DOHH2 (cell line): ENCODE data around the gene CDC123.

Source experiments
- H3F3A ChIP-seq: fragments of 200-600 bp; sonication (generic), shearing (Covaris generic); 2 replicates; pipeline ENCODE4 v1.6.0; 2016; ENCODE audit warnings: antibody characterized with exemption, mild to moderate bottlenecking; ENCODE audit not compliant: control insufficient read depth, insufficient read depth
- H3K27ac ChIP-seq: fragments of 200-600 bp; sonication (generic); 2 replicates; pipeline ENCODE4 v1.5.1; 2014; ENCODE audit warnings: low read depth, mild to moderate bottlenecking, low read length, moderate library complexity
- H3K27me3 ChIP-seq: fragments of 200-600 bp; sonication (generic); 2 replicates; pipeline ENCODE4 v1.6.1; 2014; ENCODE audit warnings: mild to moderate bottlenecking, low read length, mixed read lengths; ENCODE audit not compliant: control insufficient read depth
- H3K36me3 ChIP-seq: fragments of 200-600 bp; sonication (generic); 2 replicates; pipeline ENCODE4 v1.6.1; 2014; ENCODE audit warnings: mild to moderate bottlenecking, low read length, moderate library complexity, mixed read lengths; ENCODE audit not compliant: control insufficient read depth
- H3K4me1 ChIP-seq: fragments of 200-600 bp; sonication (generic); 2 replicates; pipeline ENCODE4 v1.6.1; 2014; ENCODE audit warnings: mild to moderate bottlenecking, low read length, mixed read lengths; ENCODE audit not compliant: control insufficient read depth
- H3K4me2 ChIP-seq: fragments of 200-600 bp; sonication (generic); 2 replicates; pipeline ENCODE4 v1.6.0; 2014; ENCODE audit warnings: mild to moderate bottlenecking, low read length, moderate library complexity
- H3K4me3 ChIP-seq: fragments of 200-600 bp; sonication (generic); 2 replicates; pipeline ENCODE4 v1.5.1; 2014; ENCODE audit warnings: mild to moderate bottlenecking, low read length, mixed read lengths
- H3K79me2 ChIP-seq: fragments of 200-600 bp; sonication (generic); 2 replicates; pipeline ENCODE4 v1.6.1; 2014; ENCODE audit warnings: mild to moderate bottlenecking, low read length, mixed read lengths; ENCODE audit not compliant: control insufficient read depth
- H3K9me2 ChIP-seq: fragments of 200-600 bp; sonication (generic); replicated peaks from 2 replicates; pipeline ENCODE4 v1.6.1; 2014; ENCODE audit warnings: mild to moderate bottlenecking, low read length, mixed read lengths; ENCODE audit not compliant: control insufficient read depth
- H3K9me3 ChIP-seq: fragments of 200-600 bp; sonication (generic); 2 replicates; pipeline ENCODE4 v1.6.1; 2014; ENCODE audit warnings: antibody characterized with exemption, low read length, mixed read lengths; ENCODE audit not compliant: control insufficient read depth, insufficient read depth
- H4K20me1 ChIP-seq: fragments of 200-600 bp; sonication (generic); 2 replicates; pipeline ENCODE4 v1.6.0; 2014; ENCODE audit warnings: low read depth, mild to moderate bottlenecking, antibody characterized with exemption, low read length, moderate library complexity; ENCODE audit not compliant: control insufficient read depth, insufficient read depth
- EZH2phosphoT487 ChIP-seq: fragments of 200-600 bp; sonication (generic); IDR thresholded peaks from 2 replicates; pipeline ENCODE4 v1.6.1; 2017; ENCODE audit warnings: borderline replicate concordance, mild to moderate bottlenecking, antibody characterized with exemption, low read length, moderate library complexity, mixed read lengths
- TF ChIP-seq, protein P1 (sequence below): fragments of 200-600 bp; sonication (generic); IDR thresholded peaks from one replicate; pipeline ENCODE4 v1.5.1; 2014; ENCODE audit warnings: antibody characterized with exemption, mild to moderate bottlenecking, low read depth, low read length; ENCODE audit not compliant: poor library complexity, severe bottlenecking

Gene CDC123

GRCh38 chr10:12156367-12157123, 39.4 kb upstream of the CDC123 start:
- H3K4me2 ChIP-seq = no peak overlapping the region
- H3F3A ChIP-seq = no peaks in the 10 kb centered on the region
- no peaks in the 10 kb centered on the region for H4K20me1 ChIP-seq
- H3K36me3 ChIP-seq = peaks cover 17% of the 10 kb centered on the region
- H3K27me3 ChIP-seq = no peaks in the 10 kb centered on the region
- H3K4me3 ChIP-seq = no peak overlapping the region
- H3K27ac ChIP-seq = no peak overlapping the region
- H3K9me2 ChIP-seq = no peaks in the 10 kb centered on the region
- TF ChIP-seq, protein P1, sequence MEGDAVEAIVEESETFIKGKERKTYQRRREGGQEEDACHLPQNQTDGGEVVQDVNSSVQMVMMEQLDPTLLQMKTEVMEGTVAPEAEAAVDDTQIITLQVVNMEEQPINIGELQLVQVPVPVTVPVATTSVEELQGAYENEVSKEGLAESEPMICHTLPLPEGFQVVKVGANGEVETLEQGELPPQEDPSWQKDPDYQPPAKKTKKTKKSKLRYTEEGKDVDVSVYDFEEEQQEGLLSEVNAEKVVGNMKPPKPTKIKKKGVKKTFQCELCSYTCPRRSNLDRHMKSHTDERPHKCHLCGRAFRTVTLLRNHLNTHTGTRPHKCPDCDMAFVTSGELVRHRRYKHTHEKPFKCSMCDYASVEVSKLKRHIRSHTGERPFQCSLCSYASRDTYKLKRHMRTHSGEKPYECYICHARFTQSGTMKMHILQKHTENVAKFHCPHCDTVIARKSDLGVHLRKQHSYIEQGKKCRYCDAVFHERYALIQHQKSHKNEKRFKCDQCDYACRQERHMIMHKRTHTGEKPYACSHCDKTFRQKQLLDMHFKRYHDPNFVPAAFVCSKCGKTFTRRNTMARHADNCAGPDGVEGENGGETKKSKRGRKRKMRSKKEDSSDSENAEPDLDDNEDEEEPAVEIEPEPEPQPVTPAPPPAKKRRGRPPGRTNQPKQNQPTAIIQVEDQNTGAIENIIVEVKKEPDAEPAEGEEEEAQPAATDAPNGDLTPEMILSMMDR = no peak
- no peak for TF ChIP-seq EZH2phosphoT487
- H3K4me1 ChIP-seq = no peaks in the 10 kb centered on the region
- H3K79me2 ChIP-seq = no peaks in the 10 kb centered on the region
- H3K9me3 ChIP-seq = no peaks in the 10 kb centered on the region

DNA sequence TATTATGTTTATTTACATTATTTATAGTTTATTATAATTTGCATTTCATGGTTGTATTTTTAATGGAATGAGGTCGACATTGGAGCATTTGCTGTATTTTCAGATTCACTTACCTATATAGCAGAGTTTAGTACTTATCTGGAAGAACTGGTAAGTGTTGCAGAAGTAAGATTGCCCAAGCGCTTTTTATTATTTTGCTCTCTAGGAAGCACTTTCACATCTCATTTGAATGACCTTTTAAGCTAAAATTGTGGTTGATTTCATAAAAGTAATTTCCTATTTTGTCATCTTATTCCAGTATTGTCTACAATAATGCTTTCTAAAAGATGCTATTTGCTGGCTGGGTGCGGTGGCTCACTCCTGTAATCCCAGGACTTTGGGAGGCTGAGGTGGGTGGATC, 37.9 kb upstream of the CDC123 start:
- Histone ChIP-seq H3K27me3 (no peaks in the 10 kb centered on the region), H3K79me2 (no peaks in the 10 kb centered on the region), H3K27ac (no peak overlapping the region), H3K9me3 (no peaks in the 10 kb centered on the region), H3F3A (no peaks in the 10 kb centered on the region), H3K4me3 (no peak overlapping the region), H3K36me3 (peaks cover 31% of the 10 kb centered on the region), H3K4me2 (no peak overlapping the region), H3K4me1 (no peaks in the 10 kb centered on the region), H4K20me1 (no peaks in the 10 kb centered on the region), H3K9me2 (no peaks in the 10 kb centered on the region)
- TF ChIP-seq EZH2phosphoT487 = no peak
- TF ChIP-seq, protein P1 = no peak

DNA sequence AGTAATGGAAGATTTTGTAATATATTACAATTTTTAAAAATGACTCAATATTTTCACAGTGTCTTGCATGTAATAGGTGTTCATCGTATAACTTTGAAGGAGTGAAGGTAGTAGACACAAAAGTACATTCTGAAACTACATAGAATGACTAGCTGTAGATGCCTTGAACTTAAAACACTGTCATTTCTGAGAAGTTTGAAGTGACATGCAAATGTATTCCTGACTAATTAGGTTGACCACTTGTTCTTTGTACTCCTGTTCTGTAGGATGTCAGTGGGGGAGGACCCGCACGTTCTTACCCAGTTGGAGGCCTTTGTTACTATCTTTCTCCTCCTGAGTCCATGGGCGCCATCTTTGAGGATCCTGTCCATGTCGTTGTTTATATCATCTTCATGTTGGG, 35.3 kb upstream of the CDC123 start:
- Histone ChIP-seq H3K36me3 (peaks cover 43% of the 10 kb centered on the region), H3K9me2 (no peaks in the 10 kb centered on the region), H3K4me2 (no peak overlapping the region), H3K9me3 (no peaks in the 10 kb centered on the region), H3K27me3 (no peaks in the 10 kb centered on the region), H3K79me2 (no peaks in the 10 kb centered on the region), H3K4me3 (no peak overlapping the region), H3K27ac (no peak overlapping the region), H3F3A (peaks cover 7% of the 10 kb centered on the region; the same call in 1 of the 2 replicates), H3K4me1 (no peaks in the 10 kb centered on the region), H4K20me1 (no peaks in the 10 kb centered on the region)
- TF ChIP-seq, protein P1 = no peak
- TF ChIP-seq EZH2phosphoT487 = no peak
